GM18502 (cell line): ENCODE measurements around the gene LRP8.
"Not testable (repeated sequence)": the region's sequence is repeated elsewhere in the genome, so short reads cannot be mapped to it uniquely, and the experiment has no call there.

Experiments
- ATAC-seq: cut with Tn5 transposase; IDR thresholded peaks from one replicate; pipeline ENCODE4 v1.9.1; 2021; ENCODE audit warnings: mild to moderate bottlenecking; ENCODE audit not compliant: unreplicated experiment, poor library complexity

Gene LRP8

GRCh38 chr1:53288002-53288789 is 39.7 kb downstream of the LRP8 start:
- no peak for ATAC-seq

GRCh38 chr1:53286955-53287354 is 40.9 kb downstream of the LRP8 start:
- no peak for ATAC-seq

GRCh38 chr1:53285969-53286760 is 41.7 kb downstream of the LRP8 start:
- no peak for ATAC-seq

- no peak for ATAC-seq
These were observed 42.3 kb downstream of the LRP8 start for GRCh38 chr1:53285546-53285945.

GRCh38 chr1:53284224-53285020 is 43.4 kb downstream of the LRP8 start:
- ATAC-seq: no peak

- ATAC-seq: not testable (repeated sequence)
These were observed 44.7 kb downstream of the LRP8 start for GRCh38 chr1:53283156-53283555.

GRCh38 chr1:53281133-53281532 is 46.7 kb downstream of the LRP8 start:
- no peak for ATAC-seq

GRCh38 chr1:53280496-53280895 is 47.4 kb downstream of the LRP8 start:
- no peak for ATAC-seq

- ATAC-seq: no peak
These were observed 48.3 kb downstream of the LRP8 start for GRCh38 chr1:53279296-53280200.

GRCh38 chr1:53278298-53278725 is 49.6 kb downstream of the LRP8 start:
- ATAC-seq: no peak

- no peak for ATAC-seq
These were observed 50.5 kb downstream of the LRP8 start for GRCh38 chr1:53277326-53277725.

GRCh38 chr1:53276902-53277281 is 51.0 kb downstream of the LRP8 start:
- no peak for ATAC-seq

- no peak for ATAC-seq
These were observed 51.5 kb downstream of the LRP8 start for GRCh38 chr1:53276153-53276901.

GRCh38 chr1:53275566-53275965 is 52.3 kb downstream of the LRP8 start:
- ATAC-seq: no peak

GRCh38 chr1:53274541-53275185 is 53.2 kb downstream of the LRP8 start:
- no peak for ATAC-seq

- no peak for ATAC-seq
These were observed 53.8 kb downstream of the LRP8 start for GRCh38 chr1:53274026-53274425.

- ATAC-seq: no peak
These were observed 54.3 kb downstream of the LRP8 start for GRCh38 chr1:53273526-53273925.

GRCh38 chr1:53272349-53272748 is 55.5 kb downstream of the LRP8 start:
- ATAC-seq: no peak
